ENCODE results near the gene VCY1B.
"Not testable (repeated sequence)": the region's sequence is repeated elsewhere in the genome, so short reads cannot be mapped to it uniquely, and the experiment has no call there.

VCY1B gene

DNA sequence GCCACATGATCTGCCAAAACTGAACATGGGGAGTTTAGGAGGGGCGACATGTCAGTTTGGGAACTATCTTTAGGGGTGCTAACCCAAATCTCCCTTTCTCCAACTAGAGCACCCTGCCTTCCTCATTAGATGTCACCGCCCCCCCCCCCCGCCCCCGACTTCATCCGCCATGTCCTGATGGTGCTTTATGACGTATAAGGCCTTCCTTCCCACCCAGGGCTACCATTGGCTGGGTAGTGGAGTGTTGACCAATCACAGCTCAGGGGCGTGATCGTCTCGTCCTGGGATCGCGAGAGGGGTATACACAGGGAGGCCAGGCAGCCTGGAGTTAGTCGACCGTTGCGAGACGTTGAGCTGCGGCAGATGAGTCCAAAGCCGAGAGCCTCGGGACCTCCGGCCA is at the start of gene VCY1B:
Gene VCY1B (plus strand): TSS at position 301 of the 400 bp plus-strand sequence. CDS start 63 bp downstream, at position 364.
- DNase-seq, result not testable (repeated sequence)

DNA sequence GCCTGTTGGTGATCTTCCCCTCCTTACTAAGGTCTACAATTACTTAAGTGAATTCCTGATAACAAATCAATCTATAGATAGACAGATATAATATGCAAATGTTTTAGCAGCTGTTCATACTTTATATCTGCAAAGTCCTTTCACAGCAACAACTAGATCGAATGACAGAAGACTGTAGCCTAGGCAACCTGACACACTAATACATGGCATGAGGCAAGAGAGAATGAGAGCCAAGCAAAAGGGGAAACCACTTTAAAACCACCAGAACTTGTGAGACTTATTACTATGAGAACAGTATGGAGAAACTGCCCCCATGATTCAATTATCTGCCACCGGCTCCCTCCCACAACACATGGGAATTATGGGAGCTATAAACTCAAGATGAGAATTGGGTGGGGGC is 44.1 kb upstream of the VCY1B start:
- DNase-seq, result not testable (repeated sequence)

DNA sequence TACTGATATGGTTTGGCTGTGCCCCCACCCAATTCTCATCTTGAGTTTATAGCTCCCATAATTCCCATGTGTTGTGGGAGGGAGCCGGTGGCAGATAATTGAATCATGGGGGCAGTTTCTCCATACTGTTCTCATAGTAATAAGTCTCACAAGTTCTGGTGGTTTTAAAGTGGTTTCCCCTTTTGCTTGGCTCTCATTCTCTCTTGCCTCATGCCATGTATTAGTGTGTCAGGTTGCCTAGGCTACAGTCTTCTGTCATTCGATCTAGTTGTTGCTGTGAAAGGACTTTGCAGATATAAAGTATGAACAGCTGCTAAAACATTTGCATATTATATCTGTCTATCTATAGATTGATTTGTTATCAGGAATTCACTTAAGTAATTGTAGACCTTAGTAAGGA is 25.6 kb upstream of the VCY1B start:
- not testable (repeated sequence) for DNase-seq

DNA sequence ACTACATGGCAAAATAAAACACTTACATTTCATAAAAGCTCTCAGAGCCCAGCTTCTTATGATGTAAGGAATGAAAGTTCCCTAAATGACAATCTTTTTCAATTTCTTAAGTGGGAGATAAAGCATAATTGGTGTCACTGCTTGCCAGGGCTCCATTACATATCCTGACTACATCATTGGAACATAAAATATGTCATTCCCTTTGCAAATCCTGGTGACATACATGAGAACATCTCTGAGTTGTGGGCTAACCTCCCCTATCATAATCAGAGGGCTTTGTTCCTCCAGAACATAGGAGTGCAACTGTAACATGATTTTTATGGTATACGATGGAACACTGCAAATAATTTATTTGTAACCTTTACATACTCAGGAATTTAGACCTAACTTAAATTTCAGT is 29.9 kb downstream of the VCY1B start:
- DNase-seq, result no peak

All from NCI-H146 (cell line).